GM10847 (cell line): Measurements from ENCODE around the gene C1QC.

Experiments
- POLR2A ChIP-seq: IDR thresholded peaks from 2 replicates; pipeline ENCODE4 v1.6.1; 2011; ENCODE audit not compliant: insufficient read length; ENCODE audit errors: extremely low read depth

C1QC gene

GRCh38 chr1:22677931-22678896 is 34.8 kb downstream of the C1QC start:
- TF ChIP-seq POLR2A: no peak

GRCh38 chr1:22680726-22681125 is 37.3 kb downstream of the C1QC start:
- TF ChIP-seq POLR2A: no peak

GRCh38 chr1:22681556-22682276 is 38.3 kb downstream of the C1QC start:
- TF ChIP-seq POLR2A: no peak

- TF ChIP-seq POLR2A: no peak
Observed at GRCh38 chr1:22683547-22683946, 40.1 kb downstream of the C1QC start.

GRCh38 chr1:22685591-22686059 is 42.2 kb downstream of the C1QC start:
- TF ChIP-seq POLR2A: no peak

GRCh38 chr1:22687191-22687590 is 43.8 kb downstream of the C1QC start:
- TF ChIP-seq POLR2A: no peak

GRCh38 chr1:22688466-22688865 is 45.0 kb downstream of the C1QC start:
- no peak for TF ChIP-seq POLR2A

GRCh38 chr1:22689505-22689904 is 46.1 kb downstream of the C1QC start:
- no peak for TF ChIP-seq POLR2A

GRCh38 chr1:22691031-22691753 is 47.8 kb downstream of the C1QC start:
- TF ChIP-seq POLR2A: no peak

- TF ChIP-seq POLR2A: no peak
Observed at GRCh38 chr1:22694172-22694571, 50.7 kb downstream of the C1QC start.

GRCh38 chr1:22696610-22697009 is 53.2 kb downstream of the C1QC start:
- TF ChIP-seq POLR2A: no peak
